SK-N-SH (cell line): ENCODE measurements around the gene MECP2.

Source experiments
- CTCF ChIP-seq: fragments of 200-600 bp; sonication (generic); IDR thresholded peaks from 2 replicates; pipeline ENCODE4 v1.6.1; 2017; ENCODE audit warnings: antibody characterized with exemption, mild to moderate bottlenecking, moderate library complexity
- EP300 ChIP-seq, 2 experiments: IDR thresholded peaks; 2 replicates each; pipeline versions ENCODE4 v1.4.0 to v1.6.1; 2012; ENCODE audit warnings: borderline replicate concordance in 1 of 2, low read depth in 1 of 2, low read length in 1 of 2
- POLR2AphosphoS5 ChIP-seq: IDR thresholded peaks from 2 replicates; pipeline ENCODE4 v1.6.1; 2012; ENCODE audit warnings: low read depth, low read length
- SMC3 ChIP-seq: IDR thresholded peaks from 2 replicates; pipeline ENCODE4 v1.6.1; 2012; ENCODE audit warnings: low read depth, low read length, improper control_type of control experiment
- ZBTB33 ChIP-seq: IDR thresholded peaks from 2 replicates; pipeline ENCODE4 v1.4.0; 2012; ENCODE audit warnings: low read depth, borderline replicate concordance
- TF ChIP-seq, protein P1 (sequence below): fragments of 150-350 bp; IDR thresholded peaks from 2 replicates; pipeline ENCODE4 v1.6.1; 2016; ENCODE audit warnings: mild to moderate bottlenecking, low read depth, low read length

GRCh38 chrX:154061801-154062200 lies 35.7 kb downstream of the MECP2 start:
- TF ChIP-seq CTCF (no peak), EP300 (IDR thresholded peaks at IDR 0.05; ENCODE audit: borderline replicate concordance in 1 of 2, low read depth in 1 of 2, low read length in 1 of 2) (no peak), POLR2AphosphoS5 (no peak), SMC3 (no peak), ZBTB33 (no peak)
- TF ChIP-seq, protein P1, sequence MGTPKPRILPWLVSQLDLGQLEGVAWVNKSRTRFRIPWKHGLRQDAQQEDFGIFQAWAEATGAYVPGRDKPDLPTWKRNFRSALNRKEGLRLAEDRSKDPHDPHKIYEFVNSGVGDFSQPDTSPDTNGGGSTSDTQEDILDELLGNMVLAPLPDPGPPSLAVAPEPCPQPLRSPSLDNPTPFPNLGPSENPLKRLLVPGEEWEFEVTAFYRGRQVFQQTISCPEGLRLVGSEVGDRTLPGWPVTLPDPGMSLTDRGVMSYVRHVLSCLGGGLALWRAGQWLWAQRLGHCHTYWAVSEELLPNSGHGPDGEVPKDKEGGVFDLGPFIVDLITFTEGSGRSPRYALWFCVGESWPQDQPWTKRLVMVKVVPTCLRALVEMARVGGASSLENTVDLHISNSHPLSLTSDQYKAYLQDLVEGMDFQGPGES: no peak
